Stomach smooth muscle (tissue), 2 donors: ENCODE results near the gene TMEM63A.
A peak's percentile ranks its signal among the peaks of the same experiment; 100 is the strongest.

ENCODE experiments used
- H3K27ac ChIP-seq: one replicate; pipeline ENCODE4 v1.7.0; 2013; ENCODE audit warnings: mild to moderate bottlenecking, low read length, inconsistent platforms
- H3K27me3 ChIP-seq, 2 donors: one replicate each; pipeline ENCODE4 v1.7.0; 2013; ENCODE audit warnings: low read length in 2 of 2; ENCODE audit not compliant: insufficient read depth in 2 of 2, control insufficient read depth in 1 of 2
- H3K36me3 ChIP-seq, 2 donors: one replicate each; pipeline ENCODE4 v1.7.0; 2013; ENCODE audit warnings: low read length in 2 of 2; ENCODE audit not compliant: control insufficient read depth in 2 of 2, insufficient read depth in 2 of 2
- H3K4me1 ChIP-seq: one replicate; pipeline ENCODE4 v1.7.0; 2013; ENCODE audit warnings: low read length; ENCODE audit not compliant: control insufficient read depth, insufficient read depth
- H3K4me3 ChIP-seq, 2 donors: one replicate each; pipeline ENCODE4 v1.7.0; 2013; ENCODE audit warnings: low read length in 2 of 2
- H3K9ac ChIP-seq, 2 donors: one replicate each; pipeline ENCODE4 v1.7.0; 2013; ENCODE audit warnings: low read length in 2 of 2, mild to moderate bottlenecking in 1 of 2
- H3K9me3 ChIP-seq, 2 donors: one replicate each; pipeline ENCODE4 v1.7.0; 2013; ENCODE audit warnings: low read length in 2 of 2; ENCODE audit not compliant: control insufficient read depth in 2 of 2
- donor health status: healthy.
- donor health status: Pancreatic carcinoma.

The TMEM63A gene

DNA sequence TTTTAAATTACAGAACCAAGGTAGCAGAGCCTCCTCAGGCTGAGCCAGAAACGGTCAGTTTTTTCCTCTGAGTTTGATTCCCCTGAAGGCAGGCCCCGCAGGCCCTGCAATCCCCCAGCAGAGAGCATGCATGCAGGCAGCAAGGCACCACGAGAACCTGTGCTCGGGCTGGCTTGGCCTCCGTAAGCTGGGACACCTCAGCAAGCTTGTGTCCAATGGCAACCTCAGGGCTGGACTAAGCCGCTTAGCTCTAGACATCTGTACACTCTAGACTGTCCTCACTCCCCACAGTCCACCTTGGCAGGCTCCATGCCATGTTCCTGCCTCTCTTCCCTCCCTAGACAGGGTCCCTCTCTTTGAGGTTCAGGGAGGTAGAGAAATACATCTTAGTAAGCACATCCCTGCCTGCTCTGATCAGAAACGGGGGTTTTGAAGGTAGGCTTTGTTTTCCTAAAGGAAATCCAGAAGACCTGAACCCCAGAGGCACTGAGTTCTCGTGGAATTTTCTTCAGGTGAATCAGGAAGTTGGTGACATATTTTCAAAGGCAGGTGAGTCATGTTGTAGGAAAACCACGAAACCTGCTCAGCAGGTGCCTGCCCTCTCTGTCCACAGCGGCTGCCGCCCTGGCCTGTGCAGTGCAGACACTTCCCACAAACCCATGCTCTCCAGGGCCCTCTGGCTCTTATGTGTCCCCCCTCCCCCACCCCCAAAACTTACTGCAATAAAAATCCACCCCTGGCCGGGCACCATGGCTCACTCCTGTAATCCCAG, 7.0 kb downstream of the TMEM63A start:
- no peak overlapping the region for H3K4me3 ChIP-seq
- H3K27me3 ChIP-seq = no peaks in the 10 kb centered on the region
- no peak overlapping the region for H3K9ac ChIP-seq
- H3K27ac ChIP-seq = no peak overlapping the region
- H3K9me3 ChIP-seq = no peaks in the 10 kb centered on the region
- peaks cover 33% of the 10 kb centered on the region for H3K4me1 ChIP-seq
- H3K36me3 ChIP-seq = peaks cover 29 to 46% of the 10 kb centered on the region in 2 donors

- no peak overlapping the region for H3K9ac ChIP-seq
- no peak overlapping the region for H3K27ac ChIP-seq
- no peak overlapping the region for H3K4me3 ChIP-seq
- peaks cover 29 to 48% of the 10 kb centered on the region in 2 donors for H3K36me3 ChIP-seq
- H3K27me3 ChIP-seq = no peaks in the 10 kb centered on the region
- peaks cover 25% of the 10 kb centered on the region for H3K4me1 ChIP-seq
- no peaks in the 10 kb centered on the region for H3K9me3 ChIP-seq
These were observed 7.7 kb downstream of the TMEM63A start for GRCh38 chr1:225874431-225874830.

GRCh38 chr1:225873281-225873850, 8.8 kb downstream of the TMEM63A start:
- no peak overlapping the region for H3K4me3 ChIP-seq
- no peak overlapping the region for H3K27ac ChIP-seq
- no peaks in the 10 kb centered on the region for H3K27me3 ChIP-seq
- H3K9ac ChIP-seq = no peak overlapping the region
- H3K36me3 ChIP-seq = peaks cover 34 to 57% of the 10 kb centered on the region in 2 donors
- H3K4me1 ChIP-seq = peaks cover 15% of the 10 kb centered on the region
- H3K9me3 ChIP-seq = no peaks in the 10 kb centered on the region

DNA sequence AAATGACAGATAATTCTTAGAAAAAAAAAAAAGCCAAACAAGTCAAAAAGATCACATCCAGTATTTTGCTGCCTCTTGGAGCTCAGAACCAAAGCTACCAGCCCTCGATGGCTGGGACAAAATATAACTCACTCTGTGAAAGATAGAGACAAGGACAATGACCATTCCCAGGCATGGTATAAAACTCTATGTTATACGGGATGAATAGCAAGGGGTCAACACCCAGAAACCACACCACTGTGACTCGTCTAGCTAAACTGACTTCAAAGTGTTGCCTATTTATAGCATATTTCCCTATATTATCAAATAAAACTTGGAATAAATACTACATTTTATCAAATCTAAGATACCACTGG, 10.1 kb downstream of the TMEM63A start:
- Histone ChIP-seq H3K27me3 (no peaks in the 10 kb centered on the region), H3K27ac (no peak overlapping the region), H3K4me3 (no peak overlapping the region), H3K4me1 (peaks cover 1% of the 10 kb centered on the region), H3K9me3 (no peaks in the 10 kb centered on the region), H3K36me3 (peaks cover 34 to 64% of the 10 kb centered on the region in 2 donors), H3K9ac (no peak overlapping the region)

DNA sequence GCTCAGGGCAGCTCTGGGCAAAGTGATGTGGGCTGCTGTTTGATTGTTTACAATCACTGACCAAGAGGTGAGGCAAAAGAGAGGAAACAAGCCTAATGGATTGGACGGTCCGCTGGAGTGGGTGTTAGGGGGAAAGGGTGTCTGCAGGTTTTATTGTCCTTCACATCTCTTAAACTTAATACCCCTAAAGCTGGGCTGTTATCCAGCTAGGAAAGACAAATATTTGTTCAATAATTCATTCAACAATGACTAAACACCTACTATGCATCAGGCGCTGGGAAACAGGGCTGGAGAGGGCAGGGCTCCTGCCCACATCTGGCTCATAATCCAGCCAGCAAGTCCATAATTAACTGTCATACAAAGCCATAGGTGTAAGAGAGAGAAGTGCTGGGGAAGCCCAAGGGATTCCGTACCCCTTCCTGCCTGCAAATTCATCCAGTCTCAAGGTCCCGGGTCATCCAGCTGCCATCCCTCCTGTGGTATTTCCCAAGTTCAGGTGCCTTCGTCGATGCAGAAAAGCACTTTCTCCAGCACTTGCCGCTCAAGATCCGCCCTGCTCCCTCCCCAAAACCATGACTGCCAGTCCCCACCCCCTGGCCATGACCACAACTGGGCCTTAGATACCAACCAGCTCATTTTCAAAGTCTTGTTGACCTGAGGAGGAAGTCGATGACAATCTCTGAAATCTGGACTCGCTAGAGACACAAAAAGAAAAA, 10.7 kb downstream of the TMEM63A start:
- H3K27ac ChIP-seq = no peak overlapping the region
- no peak overlapping the region for H3K9ac ChIP-seq
- H3K9me3 ChIP-seq = no peaks in the 10 kb centered on the region
- H3K27me3 ChIP-seq = no peaks in the 10 kb centered on the region
- H3K4me3 ChIP-seq = no peak overlapping the region
- no peaks in the 10 kb centered on the region for H3K4me1 ChIP-seq
- peaks cover 37 to 68% of the 10 kb centered on the region in 2 donors for H3K36me3 ChIP-seq

DNA sequence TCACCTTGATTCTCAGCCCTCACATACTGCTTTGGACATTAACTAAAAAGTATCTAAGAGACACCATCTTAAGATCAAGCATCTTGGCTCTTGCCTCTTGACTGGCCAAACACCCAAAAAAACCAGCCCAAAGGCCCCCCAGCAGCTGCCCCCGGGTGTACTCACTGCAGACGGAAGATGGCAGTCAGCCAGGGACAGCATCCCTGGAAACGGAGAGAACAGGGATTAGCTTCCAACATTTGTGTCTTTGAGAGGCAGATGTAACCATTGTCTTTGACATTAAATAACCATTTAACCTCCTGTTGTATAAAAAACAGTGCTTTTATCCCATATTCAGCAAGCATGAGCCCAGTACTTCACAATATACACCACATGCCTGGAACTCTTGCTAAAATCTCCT, 11.3 kb downstream of the TMEM63A start:
- Histone ChIP-seq H3K36me3 (peaks cover 34 to 70% of the 10 kb centered on the region in 2 donors), H3K4me3 (no peak overlapping the region), H3K9me3 (no peaks in the 10 kb centered on the region), H3K27me3 (no peaks in the 10 kb centered on the region), H3K27ac (no peak overlapping the region), H3K9ac (no peak overlapping the region), H3K4me1 (peaks cover 2% of the 10 kb centered on the region)

DNA sequence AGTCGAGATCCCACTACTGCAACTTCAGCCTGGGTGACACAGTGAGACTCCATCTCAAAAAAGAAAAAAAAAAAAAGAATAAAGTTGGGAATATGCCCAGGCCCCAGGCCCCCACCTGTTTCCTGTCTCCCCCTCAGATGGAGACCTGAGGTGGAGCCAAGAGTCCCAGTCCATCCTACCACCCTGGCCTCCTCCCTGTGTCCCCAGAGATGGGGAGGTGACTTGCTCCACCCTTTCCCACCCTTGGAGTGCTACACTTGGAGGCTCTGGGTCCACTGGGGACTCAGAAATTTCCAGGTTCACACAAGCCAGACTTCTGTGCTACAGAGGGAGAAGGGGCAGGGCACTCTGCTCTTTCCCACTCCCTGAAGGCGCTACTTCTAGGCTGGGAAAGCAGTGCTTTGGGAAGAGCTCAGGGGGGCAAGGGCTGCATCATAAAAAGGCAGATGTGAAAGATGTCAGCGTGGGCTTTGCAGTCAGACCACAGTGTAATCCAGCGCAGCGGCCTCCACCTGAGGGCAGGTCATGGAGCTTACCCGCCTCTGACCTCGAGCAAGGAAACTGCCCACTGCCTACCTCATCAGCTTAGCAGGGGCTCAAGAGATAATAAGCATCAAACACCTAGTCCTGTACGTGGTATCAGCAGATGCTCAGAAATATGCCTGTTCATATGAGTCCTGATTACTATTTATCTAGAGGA, 13.4 kb downstream of the TMEM63A start:
- Histone ChIP-seq H3K27me3 (no peaks in the 10 kb centered on the region), H3K4me1 (peaks cover 11% of the 10 kb centered on the region), H3K9ac (no peak overlapping the region), H3K9me3 (no peaks in the 10 kb centered on the region), H3K4me3 (no peak overlapping the region), H3K27ac (no peak overlapping the region), H3K36me3 (peaks cover 31 to 64% of the 10 kb centered on the region in 2 donors)

DNA sequence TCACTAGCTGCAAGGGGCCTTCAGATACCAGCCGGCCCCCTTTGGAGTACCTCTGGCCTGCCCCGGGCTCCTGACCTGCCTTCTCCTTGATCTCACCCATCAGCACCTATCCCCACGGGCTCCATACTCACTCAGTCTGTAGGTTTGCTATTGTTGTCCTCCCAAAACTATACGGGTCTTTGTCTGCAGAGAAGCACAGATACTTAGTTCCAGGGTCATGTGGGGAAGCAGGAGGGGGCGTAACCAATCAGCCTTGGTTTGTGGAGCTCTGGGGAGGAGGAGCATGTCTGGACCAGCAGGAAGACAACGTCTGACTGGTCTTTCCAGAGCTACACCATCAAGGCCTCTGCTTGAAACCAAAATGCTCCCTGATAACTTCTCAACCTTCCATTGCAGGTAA, 15.2 kb downstream of the TMEM63A start:
- no peaks in the 10 kb centered on the region for H3K9me3 ChIP-seq
- H3K36me3 ChIP-seq = peaks cover 26 to 58% of the 10 kb centered on the region in 2 donors
- peaks cover 16% of the 10 kb centered on the region for H3K4me1 ChIP-seq
- no peak overlapping the region for H3K4me3 ChIP-seq
- no peaks in the 10 kb centered on the region for H3K27me3 ChIP-seq
- no peak overlapping the region for H3K9ac ChIP-seq
- H3K27ac ChIP-seq = no peak overlapping the region

DNA sequence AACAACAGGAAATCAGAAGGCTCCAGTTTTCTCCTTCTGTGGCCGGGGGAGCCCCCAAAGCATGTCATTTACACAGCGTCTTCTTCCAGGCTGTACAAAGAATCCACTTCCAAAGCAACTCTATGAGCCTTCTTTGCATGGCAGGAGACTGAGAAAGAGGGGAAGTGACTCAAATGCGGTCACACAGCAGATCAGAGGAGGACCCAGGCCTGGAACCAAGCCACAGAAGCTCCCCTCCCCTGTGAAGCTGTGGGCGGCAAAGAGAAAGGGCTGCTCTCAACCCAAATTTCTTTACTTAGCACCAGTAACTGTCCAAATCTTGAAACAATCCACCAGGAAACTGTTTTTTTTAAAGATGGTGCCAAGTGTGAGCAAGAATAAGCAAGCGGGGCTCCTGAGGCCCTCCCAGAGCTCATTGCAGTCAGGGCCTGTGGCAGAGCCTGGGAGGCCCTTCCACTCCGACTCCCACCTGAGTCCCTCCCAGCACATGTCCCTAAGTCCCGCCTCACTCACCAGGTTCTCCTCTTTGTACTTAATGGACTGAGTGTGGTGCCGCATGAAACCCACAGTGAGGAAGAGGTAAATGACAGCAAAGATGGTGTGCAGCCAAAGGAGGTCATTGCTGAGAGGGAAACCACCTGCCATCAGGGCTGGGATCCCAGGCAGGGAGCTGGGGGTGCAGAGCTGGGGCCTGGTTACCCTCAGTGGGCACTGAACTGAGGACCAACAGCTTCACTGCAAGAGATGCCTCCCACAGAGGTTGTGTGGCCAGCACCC, 15.9 kb downstream of the TMEM63A start:
- no peaks in the 10 kb centered on the region for H3K27me3 ChIP-seq
- peaks cover 16% of the 10 kb centered on the region for H3K4me1 ChIP-seq
- H3K27ac ChIP-seq = peak overlapping the region; percentile 24
- no peaks in the 10 kb centered on the region for H3K9me3 ChIP-seq
- peaks cover 31 to 60% of the 10 kb centered on the region in 2 donors for H3K36me3 ChIP-seq
- no peak overlapping the region for H3K4me3 ChIP-seq
- H3K9ac ChIP-seq = no peak overlapping the region

GRCh38 chr1:225865514-225865913, 16.7 kb downstream of the TMEM63A start:
- Histone ChIP-seq H3K36me3 (peaks cover 34 to 60% of the 10 kb centered on the region in 2 donors), H3K4me1 (peaks cover 16% of the 10 kb centered on the region), H3K4me3 (no peak overlapping the region), H3K9ac (no peak overlapping the region), H3K27me3 (no peaks in the 10 kb centered on the region), H3K9me3 (no peaks in the 10 kb centered on the region), H3K27ac (peak overlapping the region; percentile 24)
